ENCODE data around the gene PRPF8. TPM values are rescaled to one million over a fixed set of nuclear protein-coding genes. Genes with fewer than 3 reads are reported as not detected.

The PRPF8 gene
- total and polyA plus RNA-seq, 10 of the 15 experiments (the other 5 are each of a cell fraction or from before 2014, with no cell fraction given): 77.2 to 337 (median 162) TPM

GRCh38 chr17:1724869-1725641 lies 40.4 kb upstream of the PRPF8 start (continued):
- TF ChIP-seq USF1 (IDR thresholded peaks at IDR 0.05; ENCODE audit: borderline replicate concordance, extremely low read length, insufficient read depth, low read depth, low read length): no peak
- TF ChIP-seq NR2F1 (conservative IDR thresholded peaks at IDR 0.05): 0 out of 2 replicates have a peak, but pooled peaks have one; percentile 21
- peak; percentile 15 for TF ChIP-seq IKZF1 (conservative IDR thresholded peaks at IDR 0.05)
- no peak for TF ChIP-seq IRF4 (IDR thresholded peaks at IDR 0.05; ENCODE audit: low read depth, low read length)
- TF ChIP-seq E4F1 (IDR thresholded peaks at IDR 0.05; ENCODE audit: borderline replicate concordance, partially characterized antibody): peak; percentile 8
- TF ChIP-seq TAF1 (IDR thresholded peaks at IDR 0.05; ENCODE audit: borderline replicate concordance, low read depth, low read length): 0 out of 2 replicates have a peak, but pooled peaks have one; percentile 2
- no peak; the same call in none of the 2 replicates for TF ChIP-seq GATAD2B (conservative IDR thresholded peaks at IDR 0.05; ENCODE audit: low read depth)
- no peak for TF ChIP-seq CBFB (IDR thresholded peaks at IDR 0.05; ENCODE audit: low read depth)
